ENCODE measurements around the gene PTPMT1.
"Not testable (repeated sequence)": the region's sequence is repeated elsewhere in the genome, so short reads cannot be mapped to it uniquely, and the experiment has no call there.

Gene PTPMT1

GRCh38 chr11:47552566-47553405, 12.6 kb upstream of the PTPMT1 start, which contains the start of gene CELF1:
TSS of gene CELF1 (minus strand) at chr11:47553132. CDS start at chr11:47499523, 53,609 bp downstream.
- DNase-seq: peak; percentile 90 to 91 (median 90)
- H3K9me3 Mint-ChIP-seq: no peaks in the 10 kb centered on the region
- H3K27ac Mint-ChIP-seq: peak within 1 kb of the TSS; percentile 95 to 96
- peaks cover 31 to 38% of the 10 kb centered on the region in 2 donors for H3K4me1 Mint-ChIP-seq (ENCODE audit: low read depth in 2 of 2)
- no peaks in the 10 kb centered on the region for H3K27me3 Mint-ChIP-seq
- peak within 1 kb of the TSS; percentile 98 to 99 for H3K4me3 Mint-ChIP-seq
- H3K36me3 Mint-ChIP-seq (ENCODE audit: insufficient read depth): peaks cover 22% of the 10 kb centered on the region
- peak; percentile 92 for ATAC-seq (replicated peaks)

GRCh38 chr11:47553406-47553743, 12.0 kb upstream of the PTPMT1 start:
- peak; percentile 24 for ATAC-seq (replicated peaks)

GRCh38 chr11:47557004-47557403, 8.4 kb upstream of the PTPMT1 start:
- peaks cover 9 to 11% of the 10 kb centered on the region in 2 donors for H3K4me1 Mint-ChIP-seq (ENCODE audit: low read depth in 2 of 2)
- not testable (repeated sequence) for H3K27me3 Mint-ChIP-seq; H3K36me3 Mint-ChIP-seq (ENCODE audit: insufficient read depth); H3K4me3 Mint-ChIP-seq; H3K27ac Mint-ChIP-seq; DNase-seq; ATAC-seq (replicated peaks); H3K9me3 Mint-ChIP-seq

More at GRCh38 chr11:47553406-47553743, 12.0 kb upstream of the PTPMT1 start:
- H3K4me3 Mint-ChIP-seq: peak overlapping the region; percentile 98 to 99
- peaks cover 26 to 33% of the 10 kb centered on the region in 2 donors for H3K4me1 Mint-ChIP-seq (ENCODE audit: low read depth in 2 of 2)
- DNase-seq: no peak
- peak overlapping the region in 1 of 2 donors; percentile 96 for H3K27ac Mint-ChIP-seq
- H3K9me3 Mint-ChIP-seq: no peaks in the 10 kb centered on the region
- H3K36me3 Mint-ChIP-seq (ENCODE audit: insufficient read depth): peaks cover 22% of the 10 kb centered on the region
- H3K27me3 Mint-ChIP-seq: no peaks in the 10 kb centered on the region

- no peak overlapping the region for H3K4me3 Mint-ChIP-seq
Measured at GRCh38 chr11:47558695-47559094, 6.7 kb upstream of the PTPMT1 start.

GRCh38 chr11:47560426-47560825, 5.0 kb upstream of the PTPMT1 start:
- no peak for ATAC-seq (replicated peaks)
- no peaks in the 10 kb centered on the region for H3K9me3 Mint-ChIP-seq

More at GRCh38 chr11:47558695-47559094, 6.7 kb upstream of the PTPMT1 start:
- DNase-seq (no peak), ATAC-seq (replicated peaks) (no peak)
- Mint-ChIP-seq H3K9me3 (no peaks in the 10 kb centered on the region), H3K27ac (no peak overlapping the region), H3K36me3 (ENCODE audit: insufficient read depth) (no peaks in the 10 kb centered on the region), H3K27me3 (no peaks in the 10 kb centered on the region), H3K4me1 (ENCODE audit: low read depth in 2 of 2) (no peaks in the 10 kb centered on the region)

GRCh38 chr11:47562393-47562792, 3.0 kb upstream of the PTPMT1 start:
- H3K4me3 Mint-ChIP-seq; ATAC-seq (replicated peaks); DNase-seq; H3K27me3 Mint-ChIP-seq; H3K27ac Mint-ChIP-seq; H3K9me3 Mint-ChIP-seq; H3K36me3 Mint-ChIP-seq (ENCODE audit: insufficient read depth): not testable (repeated sequence)
- peaks cover 9 to 12% of the 10 kb centered on the region in 2 donors for H3K4me1 Mint-ChIP-seq (ENCODE audit: low read depth in 2 of 2)

More at GRCh38 chr11:47560426-47560825, 5.0 kb upstream of the PTPMT1 start:
- DNase-seq: no peak
- no peak overlapping the region for H3K4me3 Mint-ChIP-seq
- H3K27ac Mint-ChIP-seq: no peak overlapping the region
- no peaks in the 10 kb centered on the region for H3K36me3 Mint-ChIP-seq (ENCODE audit: insufficient read depth)
- no peaks in the 10 kb centered on the region for H3K27me3 Mint-ChIP-seq
- peaks cover 3 to 6% of the 10 kb centered on the region in 2 donors for H3K4me1 Mint-ChIP-seq (ENCODE audit: low read depth in 2 of 2)

GRCh38 chr11:47564366-47564765, 1.0 kb upstream of the PTPMT1 start:
- not testable (repeated sequence) for DNase-seq; ATAC-seq (replicated peaks); H3K9me3 Mint-ChIP-seq; H3K27me3 Mint-ChIP-seq; H3K36me3 Mint-ChIP-seq (ENCODE audit: insufficient read depth)
- Mint-ChIP-seq H3K4me3 (peak overlapping the region; percentile 81), H3K4me1 (ENCODE audit: low read depth in 2 of 2) (peaks cover 9 to 12% of the 10 kb centered on the region in 2 donors), H3K27ac (peak overlapping the region; percentile 92)

- Mint-ChIP-seq H3K36me3 (ENCODE audit: insufficient read depth) (peaks cover 6% of the 10 kb centered on the region), H3K4me3 (peak overlapping the region; percentile 81), H3K9me3 (no peaks in the 10 kb centered on the region), H3K4me1 (ENCODE audit: low read depth in 2 of 2) (peaks cover 9 to 12% of the 10 kb centered on the region in 2 donors), H3K27me3 (no peaks in the 10 kb centered on the region), H3K27ac (peak overlapping the region; percentile 92)
- DNase-seq (no peak), ATAC-seq (replicated peaks) (peak; percentile 8)
Measured at GRCh38 chr11:47564933-47565339, 463 bp upstream of the PTPMT1 start.

- H3K4me1 Mint-ChIP-seq (ENCODE audit: low read depth in 2 of 2): peaks cover 9 to 15% of the 10 kb centered on the region in 2 donors
- peak overlapping the region; percentile 92 for H3K27ac Mint-ChIP-seq
- ATAC-seq (replicated peaks) (no peak), DNase-seq (no peak)
- no peaks in the 10 kb centered on the region for H3K9me3 Mint-ChIP-seq
- H3K4me3 Mint-ChIP-seq: peak overlapping the region; percentile 81
- no peaks in the 10 kb centered on the region for H3K27me3 Mint-ChIP-seq
- H3K36me3 Mint-ChIP-seq (ENCODE audit: insufficient read depth): peaks cover 9% of the 10 kb centered on the region
Measured at GRCh38 chr11:47566149-47566698, 825 bp downstream of the PTPMT1 start.

GRCh38 chr11:47569646-47570045, 4.2 kb downstream of the PTPMT1 start:
- Mint-ChIP-seq H3K36me3 (ENCODE audit: insufficient read depth) (peaks cover 38% of the 10 kb centered on the region), H3K27ac (peak overlapping the region in 1 of 2 donors; percentile 20), H3K9me3 (no peaks in the 10 kb centered on the region), H3K27me3 (no peaks in the 10 kb centered on the region), H3K4me3 (no peak overlapping the region), H3K4me1 (ENCODE audit: low read depth in 2 of 2) (peaks cover 11 to 23% of the 10 kb centered on the region in 2 donors)
- no peak for DNase-seq
- no peak for ATAC-seq (replicated peaks)

GRCh38 chr11:47570651-47571356, 5.4 kb downstream of the PTPMT1 start:
- Mint-ChIP-seq H3K9me3 (no peaks in the 10 kb centered on the region), H3K36me3 (ENCODE audit: insufficient read depth) (peaks cover 49% of the 10 kb centered on the region), H3K4me1 (ENCODE audit: low read depth in 2 of 2) (peaks cover 7 to 17% of the 10 kb centered on the region in 2 donors), H3K27ac (peak overlapping the region in 1 of 2 donors; percentile 44), H3K4me3 (no peak overlapping the region), H3K27me3 (no peaks in the 10 kb centered on the region)
- ATAC-seq (replicated peaks): no peak
- DNase-seq: no peak

- Mint-ChIP-seq H3K36me3 (ENCODE audit: insufficient read depth) (peaks cover 52% of the 10 kb centered on the region), H3K27ac (peak overlapping the region in 1 of 2 donors; percentile 44), H3K27me3 (no peaks in the 10 kb centered on the region), H3K4me3 (no peak overlapping the region), H3K4me1 (ENCODE audit: low read depth in 2 of 2) (peaks cover 9 to 19% of the 10 kb centered on the region in 2 donors), H3K9me3 (no peaks in the 10 kb centered on the region)
- no peak for ATAC-seq (replicated peaks)
- no peak for DNase-seq
Measured at GRCh38 chr11:47571357-47571729, 5.9 kb downstream of the PTPMT1 start.

GRCh38 chr11:47571895-47572294, 6.5 kb downstream of the PTPMT1 start:
- no peak overlapping the region for H3K4me3 Mint-ChIP-seq
- H3K4me1 Mint-ChIP-seq (ENCODE audit: low read depth in 2 of 2): peaks cover 5 to 18% of the 10 kb centered on the region in 2 donors
- H3K27me3 Mint-ChIP-seq: no peaks in the 10 kb centered on the region
- no peak for DNase-seq
- H3K27ac Mint-ChIP-seq: peak overlapping the region in 1 of 2 donors; percentile 44
- peaks cover 55% of the 10 kb centered on the region for H3K36me3 Mint-ChIP-seq (ENCODE audit: insufficient read depth)
- ATAC-seq (replicated peaks): no peak
- no peaks in the 10 kb centered on the region for H3K9me3 Mint-ChIP-seq

Measured in effector memory CD8-positive, alpha-beta T cell (primary cell).